ENCODE results near the gene TSPAN18.

The TSPAN18 gene

DNA sequence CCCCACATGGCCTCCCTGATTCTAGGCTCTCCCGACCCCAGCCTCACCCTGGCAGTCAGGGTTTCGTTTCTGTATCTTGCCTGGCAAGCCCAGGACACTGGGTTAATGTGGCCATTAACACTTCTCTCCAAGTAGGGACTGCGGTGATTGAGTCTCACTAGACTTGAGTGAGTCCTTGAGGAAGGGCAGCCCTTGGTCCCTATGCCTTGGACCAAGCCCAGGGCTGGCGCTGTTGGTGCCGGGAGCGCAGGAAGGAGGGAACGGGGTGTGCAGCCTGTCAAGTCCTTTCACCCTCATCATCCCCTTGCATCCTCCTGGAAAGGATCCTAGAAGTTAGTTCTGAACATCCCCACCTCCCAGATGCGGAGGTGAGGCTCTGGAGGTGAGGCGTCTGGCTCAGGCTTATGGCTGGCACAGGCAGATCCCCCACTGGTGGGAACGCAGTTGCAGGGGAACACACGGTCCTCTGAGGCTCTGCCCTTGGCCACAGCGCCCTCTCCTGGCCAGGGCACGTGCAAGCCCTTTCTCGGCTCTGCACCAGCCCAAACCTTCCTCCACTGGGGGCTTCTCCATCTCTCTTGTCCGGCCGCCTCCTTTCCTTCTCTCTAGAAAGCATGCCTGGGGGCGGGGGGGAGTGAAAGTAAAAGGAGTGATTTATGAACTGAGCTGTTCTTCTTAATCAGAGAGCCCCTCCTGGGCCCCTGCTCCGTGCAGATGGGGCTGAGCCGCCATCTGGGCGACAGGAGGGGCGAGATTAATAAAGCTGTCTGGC is 167.3 kb downstream of the TSPAN18 start:
- TF ChIP-seq EZH2phosphoT487 (IDR thresholded peaks at IDR 0.05; ENCODE audit: low read depth): no peak
- TF ChIP-seq CTCF (IDR thresholded peaks at IDR 0.05; ENCODE audit: low read depth, low read length): peak; percentile 91
- Histone ChIP-seq H3K27me3 (ENCODE audit: low read depth, low read length) (peaks cover 4% of the 10 kb centered on the region), H3K4me2 (ENCODE audit: low read length) (no peak overlapping the region), H4K20me1 (ENCODE audit: insufficient read depth, low read length) (no peaks in the 10 kb centered on the region), H3K36me3 (replicated peaks; ENCODE audit: low read depth, low read length) (no peaks in the 10 kb centered on the region), H3K4me3 (ENCODE audit: low read length) (no peak overlapping the region), H3K9me3 (ENCODE audit: insufficient read depth, low read length) (no peaks in the 10 kb centered on the region), H3K9ac (ENCODE audit: low read length) (no peak overlapping the region), H3K4me1 (ENCODE audit: low read length) (peaks cover 4% of the 10 kb centered on the region; the same call in 1 of the 2 replicates), H3K79me2 (ENCODE audit: low read length) (no peaks in the 10 kb centered on the region), H2AFZ (ENCODE audit: low read depth, low read length) (no peak overlapping the region), H3K27ac (ENCODE audit: low read length) (no peak overlapping the region)

DNA sequence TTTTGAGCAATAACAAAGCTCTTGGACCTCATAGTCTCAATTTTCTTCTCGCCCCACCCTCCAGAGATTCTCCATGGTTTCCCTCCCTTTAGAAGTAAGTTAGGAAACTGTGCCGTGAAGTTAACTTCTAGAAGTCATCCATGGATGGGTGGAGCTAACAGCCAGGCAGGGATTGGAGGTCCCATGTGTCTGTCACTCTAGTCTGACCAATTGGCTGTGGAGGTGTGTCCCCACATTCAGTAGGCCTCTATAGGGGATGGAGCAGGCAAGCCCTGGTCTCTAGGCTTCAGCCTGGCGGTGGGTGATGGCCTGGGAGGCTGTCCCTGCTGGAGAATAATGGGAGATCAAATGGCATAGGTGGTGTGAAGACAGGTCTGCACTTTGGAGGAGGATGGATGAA is 173.2 kb downstream of the TSPAN18 start:
- Histone ChIP-seq H3K4me1 (ENCODE audit: low read length) (peaks cover 11% of the 10 kb centered on the region), H2AFZ (ENCODE audit: low read depth, low read length) (no peak overlapping the region)
- TF ChIP-seq EZH2phosphoT487 (IDR thresholded peaks at IDR 0.05; ENCODE audit: low read depth) (no peak), CTCF (IDR thresholded peaks at IDR 0.05; ENCODE audit: low read depth, low read length) (no peak)

GRCh38 chr11:44901120-44901633 is 174.4 kb downstream of the TSPAN18 start:
- Histone ChIP-seq H3K4me1 (ENCODE audit: low read length) (peaks cover 23% of the 10 kb centered on the region), H3K4me3 (ENCODE audit: low read length) (no peak overlapping the region), H4K20me1 (ENCODE audit: insufficient read depth, low read length) (no peaks in the 10 kb centered on the region), H3K4me2 (ENCODE audit: low read length) (no peak overlapping the region), H3K9me3 (ENCODE audit: insufficient read depth, low read length) (no peaks in the 10 kb centered on the region), H2AFZ (ENCODE audit: low read depth, low read length) (no peak overlapping the region), H3K79me2 (ENCODE audit: low read length) (no peaks in the 10 kb centered on the region), H3K36me3 (replicated peaks; ENCODE audit: low read depth, low read length) (no peaks in the 10 kb centered on the region), H3K9ac (ENCODE audit: low read length) (no peak overlapping the region), H3K27me3 (ENCODE audit: low read depth, low read length) (no peaks in the 10 kb centered on the region), H3K27ac (ENCODE audit: low read length) (no peak overlapping the region)
- TF ChIP-seq CTCF (IDR thresholded peaks at IDR 0.05; ENCODE audit: low read depth, low read length) (no peak), EZH2phosphoT487 (IDR thresholded peaks at IDR 0.05; ENCODE audit: low read depth) (no peak)

More for the DNA sequence above, 173.2 kb downstream of the TSPAN18 start:
- H3K9me3 ChIP-seq (ENCODE audit: insufficient read depth, low read length): no peaks in the 10 kb centered on the region
- no peaks in the 10 kb centered on the region for H3K79me2 ChIP-seq (ENCODE audit: low read length)
- H4K20me1 ChIP-seq (ENCODE audit: insufficient read depth, low read length): no peaks in the 10 kb centered on the region
- H3K4me3 ChIP-seq (ENCODE audit: low read length): no peak overlapping the region
- no peak overlapping the region for H3K27ac ChIP-seq (ENCODE audit: low read length)
- no peaks in the 10 kb centered on the region for H3K27me3 ChIP-seq (ENCODE audit: low read depth, low read length)
- no peak overlapping the region for H3K9ac ChIP-seq (ENCODE audit: low read length)
- no peak overlapping the region for H3K4me2 ChIP-seq (ENCODE audit: low read length)
- H3K36me3 ChIP-seq (replicated peaks; ENCODE audit: low read depth, low read length): no peaks in the 10 kb centered on the region

DNA sequence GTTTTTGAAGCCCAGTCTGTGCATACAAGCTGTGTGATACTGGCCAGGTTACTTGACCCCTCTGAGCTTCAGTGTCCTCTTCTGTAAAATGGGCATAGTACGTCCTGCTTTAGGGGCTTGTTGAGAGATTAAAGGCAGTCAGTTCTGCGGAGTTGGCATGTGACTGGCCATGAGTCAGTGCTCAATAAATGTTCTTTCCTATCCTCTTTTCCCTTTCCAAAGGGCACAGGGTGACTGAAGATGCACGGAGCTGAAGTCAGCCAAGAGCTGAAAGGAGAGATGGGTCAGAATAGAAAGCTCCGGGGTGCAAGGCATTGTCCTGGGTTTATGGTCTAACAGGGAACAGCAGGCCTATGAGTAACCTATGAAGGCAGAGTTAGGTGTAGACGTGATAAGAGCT is 175.0 kb downstream of the TSPAN18 start:
- TF ChIP-seq CTCF (IDR thresholded peaks at IDR 0.05; ENCODE audit: low read depth, low read length) (no peak), EZH2phosphoT487 (IDR thresholded peaks at IDR 0.05; ENCODE audit: low read depth) (no peak)
- no peak overlapping the region for H3K27ac ChIP-seq (ENCODE audit: low read length)
- no peak overlapping the region for H3K4me2 ChIP-seq (ENCODE audit: low read length)
- H3K36me3 ChIP-seq (replicated peaks; ENCODE audit: low read depth, low read length): no peaks in the 10 kb centered on the region
- H3K79me2 ChIP-seq (ENCODE audit: low read length): no peaks in the 10 kb centered on the region
- H3K9ac ChIP-seq (ENCODE audit: low read length): no peak overlapping the region
- no peaks in the 10 kb centered on the region for H4K20me1 ChIP-seq (ENCODE audit: insufficient read depth, low read length)
- no peaks in the 10 kb centered on the region for H3K27me3 ChIP-seq (ENCODE audit: low read depth, low read length)
- H3K9me3 ChIP-seq (ENCODE audit: insufficient read depth, low read length): no peaks in the 10 kb centered on the region
- no peak overlapping the region for H3K4me3 ChIP-seq (ENCODE audit: low read length)
- H2AFZ ChIP-seq (ENCODE audit: low read depth, low read length): no peak overlapping the region
- H3K4me1 ChIP-seq (ENCODE audit: low read length): peaks cover 28% of the 10 kb centered on the region

All from OCI-LY3 (cell line).